Stimulated activated CD4-positive, alpha-beta T cell treated with anti-CD3 and anti-CD28 coated beads, TNF-alpha, amount 100 ng/mL, for 24 hours (primary cell): ENCODE data around the gene UNC93B1.
"Not testable (repeated sequence)": the region's sequence is repeated elsewhere in the genome, so short reads cannot be mapped to it uniquely, and the experiment has no call there.

Source experiments
- DNase-seq, 3 experiments: peaks; one replicate each; pipeline ENCODE4 v3.0.0-alpha.2; 2020; ENCODE audit warnings: low read depth in 3 of 3

The UNC93B1 gene

DNA sequence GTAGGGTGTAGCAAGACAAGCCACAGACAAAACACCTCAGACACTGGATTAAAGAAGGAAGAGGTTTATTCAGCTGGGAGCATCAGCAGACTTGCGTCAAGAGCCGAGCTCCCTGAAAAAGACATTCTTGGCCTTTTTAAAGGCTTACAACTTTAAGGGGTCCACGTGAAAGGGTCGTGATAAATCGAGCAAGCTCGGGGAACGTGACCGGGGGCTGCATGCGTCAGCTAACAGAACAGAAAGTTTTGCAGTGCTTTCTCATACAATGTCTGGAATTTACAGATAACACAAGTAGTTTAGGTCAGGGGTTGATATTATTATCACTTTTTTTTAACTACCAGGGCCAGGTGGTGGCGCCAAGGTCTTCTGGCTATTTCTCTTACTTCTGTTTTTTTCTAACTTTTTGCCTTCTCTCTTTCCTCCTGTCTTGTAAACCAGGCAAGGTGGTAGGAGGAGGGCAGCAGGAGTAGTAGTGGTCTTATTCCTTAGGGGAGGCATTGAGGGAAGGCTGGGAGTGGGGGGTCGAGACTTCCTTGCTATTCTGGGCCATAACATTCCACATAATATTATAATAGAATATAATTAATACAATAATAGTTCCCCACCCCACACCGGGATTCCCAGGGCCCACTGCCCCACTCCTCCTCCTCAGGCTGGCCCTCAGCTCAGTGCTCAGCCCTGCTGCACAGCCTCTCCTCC, 5.6 kb upstream of the UNC93B1 start:
- no peak for DNase-seq

DNA sequence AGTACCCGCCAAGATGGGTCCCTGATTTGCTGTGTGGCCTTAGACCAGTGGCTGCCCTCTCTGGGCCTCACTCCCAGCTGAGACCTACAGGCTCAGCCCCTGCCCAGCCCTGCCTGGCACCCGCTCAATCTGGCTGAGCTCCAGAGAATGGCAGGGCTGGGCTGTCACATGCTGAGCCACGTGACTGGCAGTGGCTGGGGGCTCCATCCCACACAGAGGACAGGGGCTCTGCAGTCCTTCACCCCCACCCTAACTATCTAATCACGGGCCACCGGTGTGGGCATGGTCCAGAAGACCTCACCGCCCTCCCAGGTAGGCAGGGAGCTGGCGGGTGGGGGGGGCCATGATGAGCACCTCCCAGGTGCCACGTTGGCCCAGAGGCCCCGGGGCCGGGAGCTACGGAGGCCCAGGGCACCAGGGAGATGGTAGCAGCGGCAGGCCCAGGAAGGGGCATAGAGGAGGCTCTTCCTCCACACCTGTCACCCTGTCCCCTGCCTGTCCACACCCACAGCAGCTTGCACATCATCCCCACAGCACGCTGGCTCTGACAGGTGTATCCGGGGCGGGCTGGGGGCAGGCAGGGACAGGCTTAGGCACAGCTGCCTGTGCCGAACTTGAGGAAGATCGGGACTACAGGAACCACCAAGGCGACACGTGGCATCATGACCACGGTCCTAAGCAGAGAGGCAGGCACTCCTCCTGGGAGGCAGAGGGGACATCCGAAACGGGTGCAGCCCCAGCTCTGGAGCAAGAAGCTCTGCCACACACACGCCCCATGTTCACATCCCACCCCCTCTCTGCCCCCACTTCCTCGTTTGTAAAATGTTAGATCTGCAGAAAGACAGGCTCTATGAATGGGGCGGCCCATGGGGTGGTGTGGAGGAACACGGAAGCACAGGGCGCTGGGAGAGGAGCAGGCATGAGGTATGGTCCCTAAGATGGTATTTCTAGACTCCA, 4.8 kb upstream of the UNC93B1 start:
- DNase-seq = no peak

DNA sequence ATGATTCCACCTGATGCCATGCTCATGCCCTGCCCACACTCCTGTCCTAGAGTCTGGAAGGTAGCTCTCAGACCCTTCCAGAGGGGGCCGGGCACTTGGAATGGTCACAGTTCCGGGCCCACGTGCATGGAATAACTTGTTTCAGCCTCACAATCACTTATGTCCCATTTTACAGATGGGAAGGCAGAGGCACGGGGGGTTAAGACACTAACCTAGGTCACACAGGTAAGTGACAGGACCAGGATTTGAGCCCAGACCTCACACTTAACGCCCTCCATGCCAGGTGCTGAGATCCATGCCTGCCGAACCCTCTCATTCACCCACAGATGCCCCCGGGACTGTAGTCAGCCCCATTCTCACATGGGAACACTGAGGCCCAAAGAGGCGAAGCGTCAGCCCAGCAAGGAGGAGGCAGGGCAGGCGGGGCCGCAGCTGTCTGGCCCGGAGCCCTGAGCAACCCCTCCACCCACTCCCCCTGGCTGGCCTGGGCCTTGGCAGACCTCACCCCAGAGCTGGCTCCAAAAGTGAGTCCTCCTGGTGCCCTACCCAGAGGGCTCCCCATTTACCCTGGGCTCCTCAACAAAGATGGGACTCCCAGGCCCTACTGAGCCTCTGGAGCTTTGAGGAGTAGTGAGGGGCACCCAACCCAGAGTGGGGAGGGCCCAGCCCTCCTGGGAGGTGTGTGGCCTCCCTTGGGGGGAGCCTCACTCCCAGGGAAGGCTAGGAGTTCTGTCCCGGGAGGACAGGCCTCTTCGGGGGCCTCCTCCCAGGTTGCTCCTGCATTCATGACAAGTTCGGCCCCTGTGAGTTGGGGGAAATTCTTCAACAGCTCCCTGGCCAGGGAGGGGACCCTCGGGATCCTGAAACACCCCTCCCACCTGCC, 3.8 kb upstream of the UNC93B1 start:
- no peak for DNase-seq

- DNase-seq = no peak
These were observed 2.8 kb upstream of the UNC93B1 start for GRCh38 chr11:68006606-68007166.

GRCh38 chr11:68004551-68005335, 846 bp upstream of the UNC93B1 start:
- DNase-seq = no peak

DNA sequence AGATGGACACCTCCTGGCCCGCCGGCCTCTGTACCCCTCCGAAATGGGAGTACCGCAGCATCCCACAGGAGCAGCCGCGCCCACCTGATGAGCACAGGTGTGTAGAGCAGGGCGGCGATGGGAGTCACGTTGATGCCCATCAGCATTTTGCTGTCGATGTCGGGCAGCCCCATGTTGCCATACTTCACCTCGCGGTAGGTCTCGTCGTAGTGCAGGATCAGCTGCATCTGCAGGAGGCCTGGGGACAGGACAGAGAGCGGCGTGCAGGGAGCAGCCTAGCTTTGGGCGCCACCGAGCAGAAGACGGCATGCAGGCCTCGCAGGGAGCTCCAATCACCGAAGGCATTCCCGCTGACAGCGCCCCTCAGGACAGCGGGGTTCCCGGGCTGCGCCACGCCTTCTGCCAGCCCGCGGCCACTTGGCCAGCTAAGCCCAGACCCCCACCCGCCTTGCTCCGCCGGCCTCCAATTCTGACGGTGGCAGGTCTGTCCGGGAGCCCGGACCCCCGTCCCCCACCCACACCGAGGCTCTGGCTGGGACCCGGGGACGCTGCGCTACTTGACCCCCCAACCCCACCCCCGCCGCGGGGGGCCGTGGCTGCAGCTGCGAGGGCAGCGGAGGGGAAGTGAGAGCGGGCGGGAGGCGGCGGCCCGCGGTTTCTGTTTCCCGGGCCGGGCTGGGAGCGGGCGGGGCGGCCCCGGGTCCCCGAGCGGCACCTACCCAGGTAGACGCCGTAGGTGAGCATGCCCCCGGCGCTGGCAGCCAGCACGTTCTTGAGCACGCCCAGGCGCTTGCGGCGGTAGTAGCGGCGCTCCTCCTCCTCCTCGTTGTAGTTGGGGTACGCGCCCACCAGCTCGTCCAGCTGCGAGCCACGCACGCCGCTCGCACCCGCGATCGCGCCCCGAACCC, 705 bp downstream of the UNC93B1 start:
- DNase-seq = peak in 2 of 3 experiments; percentile 24 to 41

GRCh38 chr11:68002575-68002937, 1.3 kb downstream of the UNC93B1 start:
- DNase-seq = no peak

DNA sequence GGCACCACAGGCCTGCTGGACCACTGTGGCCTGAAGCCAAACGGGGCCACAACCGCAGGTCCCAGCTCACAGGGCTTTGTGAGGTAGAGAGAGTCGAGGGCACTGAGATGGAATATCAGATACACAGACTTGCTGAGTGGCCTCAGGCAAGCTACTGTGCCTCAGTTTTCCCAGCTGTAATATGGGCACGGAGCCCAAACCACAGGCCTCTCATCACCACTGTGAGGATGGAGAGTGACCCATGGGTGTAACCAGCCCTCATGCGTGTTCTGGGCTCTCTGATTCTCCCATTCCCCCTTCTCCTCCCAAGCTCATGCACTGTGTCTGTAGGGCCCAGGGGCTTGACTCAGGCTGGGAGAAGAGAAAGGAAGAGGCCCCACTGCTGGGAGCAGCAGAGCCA, 4.2 kb downstream of the UNC93B1 start:
- no peak for DNase-seq

GRCh38 chr11:67999201-67999629, 4.7 kb downstream of the UNC93B1 start:
- DNase-seq = no peak

GRCh38 chr11:67998150-67999045, 5.5 kb downstream of the UNC93B1 start:
- no peak for DNase-seq

GRCh38 chr11:67997475-67997921, 6.4 kb downstream of the UNC93B1 start:
- no peak for DNase-seq

- DNase-seq = peak in 2 of 3 experiments; percentile 30 to 54
These were observed 7.0 kb downstream of the UNC93B1 start for GRCh38 chr11:67996622-67997474.

DNA sequence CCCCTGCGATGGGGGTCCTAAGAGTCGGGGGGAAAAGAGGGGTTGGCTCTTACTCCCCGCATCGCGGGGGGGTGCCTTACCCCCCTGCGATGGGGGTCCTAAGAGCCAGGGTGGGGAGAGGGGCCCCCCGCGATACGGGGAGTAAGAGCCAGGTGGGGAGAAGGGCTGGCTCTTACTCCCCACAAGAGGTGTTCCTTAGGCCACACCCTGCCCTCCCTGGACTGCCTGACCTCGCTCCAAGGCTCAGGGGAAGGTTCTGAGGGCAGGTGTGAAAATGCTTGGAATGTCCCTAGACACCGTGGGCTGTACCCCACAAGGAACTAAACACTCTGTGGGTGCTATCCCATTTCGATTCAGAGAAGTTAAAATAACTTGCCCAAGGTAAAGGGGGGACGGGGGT, 7.8 kb downstream of the UNC93B1 start:
- no peak for DNase-seq

DNA sequence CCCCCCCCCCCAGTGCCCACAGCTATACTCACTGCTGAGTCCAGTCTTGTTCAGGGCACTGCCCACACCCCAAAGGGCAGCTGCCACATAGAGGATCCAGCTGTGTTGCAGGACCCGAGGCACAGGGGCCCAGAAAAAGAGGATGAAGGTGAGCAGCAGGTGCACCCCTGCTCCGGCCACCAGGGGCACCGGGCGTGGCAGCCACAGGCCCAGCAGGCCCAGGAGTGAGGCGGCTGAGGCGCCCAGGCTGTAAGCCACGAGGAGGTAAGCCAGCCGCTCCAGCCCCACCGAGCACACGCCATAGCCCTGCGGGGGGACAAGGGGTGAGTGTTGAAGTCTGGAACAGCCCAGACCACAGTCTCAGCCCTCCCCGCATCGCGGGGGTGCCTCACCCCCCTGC, 8.3 kb downstream of the UNC93B1 start:
- DNase-seq = not testable (repeated sequence)

GRCh38 chr11:67995129-67995528, 8.8 kb downstream of the UNC93B1 start:
- not testable (repeated sequence) for DNase-seq

DNA sequence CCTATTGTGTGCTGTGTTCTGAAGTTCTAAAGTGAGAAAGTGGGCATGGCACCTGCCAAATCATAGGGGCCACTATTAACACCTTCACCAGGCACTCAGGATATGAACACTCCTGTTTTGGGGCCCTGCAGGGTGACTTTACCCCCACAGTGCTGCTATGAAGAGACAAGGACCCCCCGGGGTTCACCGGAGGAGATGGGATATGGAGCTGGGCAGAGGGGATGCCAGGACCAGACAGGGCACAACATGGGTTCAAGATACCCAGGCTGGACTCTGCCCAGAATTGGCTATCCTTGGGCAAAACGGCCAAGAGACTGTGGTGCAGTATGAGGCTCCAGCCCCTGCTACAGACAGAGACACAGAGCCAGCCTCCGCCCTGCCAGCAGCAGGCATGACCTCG, 9.5 kb downstream of the UNC93B1 start:
- not testable (repeated sequence) for DNase-seq

DNA sequence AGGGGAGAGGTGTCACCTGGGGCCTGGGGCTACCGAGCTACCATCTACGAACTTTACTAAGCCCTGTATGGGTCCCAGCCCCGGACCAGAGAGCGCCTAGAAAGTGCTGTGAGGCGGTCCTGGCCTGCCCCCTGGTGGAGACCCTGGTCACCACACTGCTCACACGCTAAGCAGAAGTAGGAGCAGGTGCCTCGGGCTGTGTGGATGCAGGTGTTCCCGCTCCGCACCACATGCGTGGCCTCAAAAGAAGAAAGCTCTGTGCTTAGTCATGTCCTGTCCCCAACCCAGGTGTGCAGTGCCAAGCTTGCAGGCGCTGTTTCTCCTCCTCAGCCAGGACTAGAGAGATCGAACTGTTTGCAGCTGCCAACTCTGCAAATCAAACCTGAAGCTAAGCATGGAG, 10.1 kb downstream of the UNC93B1 start:
- peak in 1 of 3 experiments; percentile 39 for DNase-seq
